ENCODE measurements around the gene PRODH2. TPM values are rescaled to one million over a fixed set of nuclear protein-coding genes. Genes with fewer than 3 reads are reported as not detected.
A peak's percentile ranks its signal among the peaks of the same experiment; 100 is the strongest.

Gene PRODH2, protein sequence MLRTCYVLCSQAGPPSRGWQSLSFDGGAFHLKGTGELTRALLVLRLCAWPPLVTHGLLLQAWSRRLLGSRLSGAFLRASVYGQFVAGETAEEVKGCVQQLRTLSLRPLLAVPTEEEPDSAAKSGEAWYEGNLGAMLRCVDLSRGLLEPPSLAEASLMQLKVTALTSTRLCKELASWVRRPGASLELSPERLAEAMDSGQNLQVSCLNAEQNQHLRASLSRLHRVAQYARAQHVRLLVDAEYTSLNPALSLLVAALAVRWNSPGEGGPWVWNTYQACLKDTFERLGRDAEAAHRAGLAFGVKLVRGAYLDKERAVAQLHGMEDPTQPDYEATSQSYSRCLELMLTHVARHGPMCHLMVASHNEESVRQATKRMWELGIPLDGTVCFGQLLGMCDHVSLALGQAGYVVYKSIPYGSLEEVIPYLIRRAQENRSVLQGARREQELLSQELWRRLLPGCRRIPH
- total RNA-seq (2021) (0.14 TPM in 1 of 3 replicates, not detected in the others), Bru-seq, nascent RNA (not detected)
- long read RNA-seq, experiment 1, result 0 reads
- long read RNA-seq, experiment 2, result 0 reads
- long read RNA-seq, experiment 3, result 0 reads

DNA sequence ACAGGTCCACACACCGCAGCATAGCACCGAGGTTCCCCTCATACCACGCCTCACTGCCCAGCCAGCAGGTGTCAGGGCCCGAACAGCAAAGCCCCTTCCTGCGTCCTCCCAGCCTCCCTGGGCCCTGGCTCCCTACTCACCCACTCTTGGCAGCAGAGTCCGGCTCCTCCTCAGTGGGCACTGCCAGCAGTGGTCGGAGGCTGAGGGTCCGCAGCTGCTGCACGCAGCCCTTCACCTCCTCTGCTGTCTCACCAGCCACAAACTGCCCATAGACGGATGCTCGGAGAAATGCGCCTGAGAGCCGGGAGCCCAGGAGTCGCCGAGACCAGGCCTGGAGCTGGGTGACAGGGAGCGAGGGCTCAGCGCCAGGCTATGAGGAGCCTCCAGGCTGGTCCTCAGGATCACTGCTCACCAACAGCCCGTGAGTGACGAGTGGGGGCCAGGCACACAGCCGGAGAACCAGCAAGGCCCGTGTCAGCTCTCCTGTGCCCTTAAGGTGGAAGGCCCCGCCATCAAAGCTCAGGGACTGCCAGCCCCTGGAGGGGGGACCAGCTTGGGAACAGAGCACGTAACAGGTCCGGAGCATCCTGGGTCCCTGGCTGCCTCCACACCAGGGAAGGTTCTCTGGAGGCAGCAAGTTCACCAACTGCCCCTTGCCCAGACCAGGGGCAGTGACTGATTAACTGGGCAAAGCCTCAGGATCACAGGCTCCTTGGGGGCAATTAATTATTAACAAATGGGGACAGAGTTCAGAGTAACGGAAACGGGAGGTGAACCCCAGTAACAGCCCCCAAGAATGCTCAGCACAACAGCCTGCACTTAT, at the start of gene PRODH2:
TSS of gene PRODH2 (minus strand) at position 626 of the 823 bp plus-strand sequence. CDS start at position 586, 40 bp downstream.
- Mint-ChIP-seq H3K36me3 (no peaks in the 10 kb centered on the region), H3K27ac (no peak within 1 kb of the TSS), H3K4me3 (no peak within 1 kb of the TSS), H3K9me3 (peaks cover 4% of the 10 kb centered on the region; the same call in 1 of the 2 replicates), H3K27me3 (ENCODE audit: low read depth) (peaks cover 47% of the 10 kb centered on the region), H3K4me1 (peaks cover 9% of the 10 kb centered on the region)
- ChIA-PET POLR2A (no interaction called here), CTCF (interaction anchor here (0.8 to 2.1 kb wide), 5 partner anchors 11 to 119 kb away, joined by 3 to 6 read pairs (median 4); no protein-coding TSS in a partner anchor)
- TF ChIP-seq, protein P1, sequence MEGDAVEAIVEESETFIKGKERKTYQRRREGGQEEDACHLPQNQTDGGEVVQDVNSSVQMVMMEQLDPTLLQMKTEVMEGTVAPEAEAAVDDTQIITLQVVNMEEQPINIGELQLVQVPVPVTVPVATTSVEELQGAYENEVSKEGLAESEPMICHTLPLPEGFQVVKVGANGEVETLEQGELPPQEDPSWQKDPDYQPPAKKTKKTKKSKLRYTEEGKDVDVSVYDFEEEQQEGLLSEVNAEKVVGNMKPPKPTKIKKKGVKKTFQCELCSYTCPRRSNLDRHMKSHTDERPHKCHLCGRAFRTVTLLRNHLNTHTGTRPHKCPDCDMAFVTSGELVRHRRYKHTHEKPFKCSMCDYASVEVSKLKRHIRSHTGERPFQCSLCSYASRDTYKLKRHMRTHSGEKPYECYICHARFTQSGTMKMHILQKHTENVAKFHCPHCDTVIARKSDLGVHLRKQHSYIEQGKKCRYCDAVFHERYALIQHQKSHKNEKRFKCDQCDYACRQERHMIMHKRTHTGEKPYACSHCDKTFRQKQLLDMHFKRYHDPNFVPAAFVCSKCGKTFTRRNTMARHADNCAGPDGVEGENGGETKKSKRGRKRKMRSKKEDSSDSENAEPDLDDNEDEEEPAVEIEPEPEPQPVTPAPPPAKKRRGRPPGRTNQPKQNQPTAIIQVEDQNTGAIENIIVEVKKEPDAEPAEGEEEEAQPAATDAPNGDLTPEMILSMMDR (IDR thresholded peaks at IDR 0.05), result no peak
- no peak for TF ChIP-seq TEAD1 (CRISPR knock-in tag; IDR thresholded peaks at IDR 0.05)
- no peak for DNase-seq (ENCODE audit: low spot score)
- ATAC-seq, result no peak

DNA sequence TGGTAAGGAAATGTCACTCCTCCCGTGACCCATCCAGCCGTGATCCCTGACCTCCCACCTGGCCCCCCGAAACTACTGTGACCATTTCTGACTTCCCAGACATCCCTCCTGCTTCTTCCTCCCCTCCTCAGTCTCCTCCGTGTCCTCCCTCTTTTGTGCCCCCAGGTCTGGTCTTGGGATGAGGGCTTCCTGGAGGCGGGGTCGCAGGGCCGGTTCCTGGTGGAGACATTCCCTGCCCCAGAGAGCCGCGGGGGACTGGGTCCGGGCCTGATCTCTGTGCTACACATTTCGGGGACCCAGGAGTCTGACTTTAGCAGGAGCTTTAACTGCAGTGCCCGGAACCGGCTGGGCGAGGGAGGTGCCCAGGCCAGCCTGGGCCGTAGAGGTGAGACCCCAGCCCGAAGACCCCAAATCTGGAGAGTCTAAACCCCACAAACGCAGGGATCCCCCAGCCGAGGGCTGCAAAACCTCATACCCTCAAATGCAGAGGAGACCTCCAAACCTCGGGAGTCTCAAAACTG, 49.1 kb upstream of the PRODH2 start:
- no peak for ATAC-seq
- Mint-ChIP-seq H3K9me3 (no peaks in the 10 kb centered on the region), H3K4me3 (peak overlapping the region; percentile 83), H3K36me3 (no peaks in the 10 kb centered on the region), H3K4me1 (peaks cover 15% of the 10 kb centered on the region), H3K27me3 (ENCODE audit: low read depth) (peaks cover 100% of the 10 kb centered on the region), H3K27ac (no peak overlapping the region)
- CTCF ChIA-PET, result interaction anchor here (0.8 to 3.2 kb wide), 16 partner anchors 8 to 266 kb away, joined by 3 to 36 read pairs (median 4); partner anchors contain the start of genes APLP1, LIN37, PSENEN and U2AF1L4
- TF ChIP-seq, protein P2, sequence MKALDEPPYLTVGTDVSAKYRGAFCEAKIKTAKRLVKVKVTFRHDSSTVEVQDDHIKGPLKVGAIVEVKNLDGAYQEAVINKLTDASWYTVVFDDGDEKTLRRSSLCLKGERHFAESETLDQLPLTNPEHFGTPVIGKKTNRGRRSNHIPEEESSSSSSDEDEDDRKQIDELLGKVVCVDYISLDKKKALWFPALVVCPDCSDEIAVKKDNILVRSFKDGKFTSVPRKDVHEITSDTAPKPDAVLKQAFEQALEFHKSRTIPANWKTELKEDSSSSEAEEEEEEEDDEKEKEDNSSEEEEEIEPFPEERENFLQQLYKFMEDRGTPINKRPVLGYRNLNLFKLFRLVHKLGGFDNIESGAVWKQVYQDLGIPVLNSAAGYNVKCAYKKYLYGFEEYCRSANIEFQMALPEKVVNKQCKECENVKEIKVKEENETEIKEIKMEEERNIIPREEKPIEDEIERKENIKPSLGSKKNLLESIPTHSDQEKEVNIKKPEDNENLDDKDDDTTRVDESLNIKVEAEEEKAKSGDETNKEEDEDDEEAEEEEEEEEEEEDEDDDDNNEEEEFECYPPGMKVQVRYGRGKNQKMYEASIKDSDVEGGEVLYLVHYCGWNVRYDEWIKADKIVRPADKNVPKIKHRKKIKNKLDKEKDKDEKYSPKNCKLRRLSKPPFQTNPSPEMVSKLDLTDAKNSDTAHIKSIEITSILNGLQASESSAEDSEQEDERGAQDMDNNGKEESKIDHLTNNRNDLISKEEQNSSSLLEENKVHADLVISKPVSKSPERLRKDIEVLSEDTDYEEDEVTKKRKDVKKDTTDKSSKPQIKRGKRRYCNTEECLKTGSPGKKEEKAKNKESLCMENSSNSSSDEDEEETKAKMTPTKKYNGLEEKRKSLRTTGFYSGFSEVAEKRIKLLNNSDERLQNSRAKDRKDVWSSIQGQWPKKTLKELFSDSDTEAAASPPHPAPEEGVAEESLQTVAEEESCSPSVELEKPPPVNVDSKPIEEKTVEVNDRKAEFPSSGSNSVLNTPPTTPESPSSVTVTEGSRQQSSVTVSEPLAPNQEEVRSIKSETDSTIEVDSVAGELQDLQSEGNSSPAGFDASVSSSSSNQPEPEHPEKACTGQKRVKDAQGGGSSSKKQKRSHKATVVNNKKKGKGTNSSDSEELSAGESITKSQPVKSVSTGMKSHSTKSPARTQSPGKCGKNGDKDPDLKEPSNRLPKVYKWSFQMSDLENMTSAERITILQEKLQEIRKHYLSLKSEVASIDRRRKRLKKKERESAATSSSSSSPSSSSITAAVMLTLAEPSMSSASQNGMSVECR (CRISPR knock-in tag; IDR thresholded peaks at IDR 0.05; ENCODE audit: borderline replicate concordance), result no peak
- TF ChIP-seq NFYB (CRISPR knock-in tag; conservative IDR thresholded peaks at IDR 0.05; ENCODE audit: low read depth), result no peak
- DNase-seq (ENCODE audit: low spot score), result no peak
- POLR2A ChIA-PET, result interaction anchor here (1.0 to 1.2 kb wide), 2 partner anchors 8 to 18 kb away, joined by 4 to 12 read pairs; no protein-coding TSS in a partner anchor

DNA sequence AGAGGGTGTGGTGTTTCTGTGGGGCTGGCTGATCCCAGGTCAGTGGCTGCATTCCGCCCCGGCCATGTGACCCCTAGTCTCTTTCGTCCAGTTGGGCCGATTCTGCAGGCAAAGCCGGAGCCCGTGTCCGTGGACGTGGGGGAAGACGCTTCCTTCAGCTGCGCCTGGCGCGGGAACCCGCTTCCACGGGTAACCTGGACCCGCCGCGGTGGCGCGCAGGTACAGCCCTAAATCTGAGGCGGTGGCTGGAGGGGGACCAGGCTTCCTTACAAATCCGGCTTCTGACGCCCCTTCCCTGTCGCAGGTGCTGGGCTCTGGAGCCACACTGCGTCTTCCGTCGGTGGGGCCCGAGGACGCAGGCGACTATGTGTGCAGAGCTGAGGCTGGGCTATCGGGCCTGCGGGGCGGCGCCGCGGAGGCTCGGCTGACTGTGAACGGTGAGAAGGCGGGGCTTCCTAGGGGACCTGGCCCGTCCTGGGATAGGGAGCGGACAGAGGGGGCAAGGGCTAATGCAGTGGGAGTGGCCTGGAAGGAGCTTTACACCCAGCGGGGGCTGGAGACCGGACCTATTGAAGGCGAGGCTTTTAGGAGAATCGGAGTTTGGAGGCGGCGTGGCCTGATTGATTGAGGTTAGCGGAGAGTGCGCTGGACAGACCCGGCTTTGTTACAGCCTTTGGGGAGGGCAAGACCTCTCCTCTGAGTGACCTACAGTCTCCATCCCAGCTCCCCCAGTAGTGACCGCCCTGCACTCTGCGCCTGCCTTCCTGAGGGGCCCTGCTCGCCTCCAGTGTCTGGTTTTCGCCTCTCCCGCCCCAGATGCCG, 48.4 kb upstream of the PRODH2 start:
- POLR2A ChIA-PET, result interaction anchor here (1.0 to 1.2 kb wide), 2 partner anchors 9 to 19 kb away, joined by 4 to 12 read pairs; no protein-coding TSS in a partner anchor
- DNase-seq (ENCODE audit: low spot score), result peak; percentile 92
- Mint-ChIP-seq H3K36me3 (no peaks in the 10 kb centered on the region), H3K27ac (no peak overlapping the region), H3K4me1 (peaks cover 15% of the 10 kb centered on the region), H3K4me3 (peak overlapping the region; percentile 83), H3K27me3 (ENCODE audit: low read depth) (peaks cover 95% of the 10 kb centered on the region), H3K9me3 (no peaks in the 10 kb centered on the region)
- peak; percentile 91 for ATAC-seq
- CTCF ChIA-PET, result interaction anchor here (0.5 to 3.2 kb wide), 22 partner anchors 8 to 267 kb away, joined by 3 to 36 read pairs (median 4); partner anchors contain the start of genes APLP1, LIN37, PSENEN and U2AF1L4
- TF ChIP-seq, protein P3, sequence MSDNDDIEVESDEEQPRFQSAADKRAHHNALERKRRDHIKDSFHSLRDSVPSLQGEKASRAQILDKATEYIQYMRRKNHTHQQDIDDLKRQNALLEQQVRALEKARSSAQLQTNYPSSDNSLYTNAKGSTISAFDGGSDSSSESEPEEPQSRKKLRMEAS (CRISPR knock-in tag; IDR thresholded peaks at IDR 0.05), result 0 out of 2 replicates have a peak, but pooled peaks have one; percentile 13
- TF ChIP-seq, protein P4, sequence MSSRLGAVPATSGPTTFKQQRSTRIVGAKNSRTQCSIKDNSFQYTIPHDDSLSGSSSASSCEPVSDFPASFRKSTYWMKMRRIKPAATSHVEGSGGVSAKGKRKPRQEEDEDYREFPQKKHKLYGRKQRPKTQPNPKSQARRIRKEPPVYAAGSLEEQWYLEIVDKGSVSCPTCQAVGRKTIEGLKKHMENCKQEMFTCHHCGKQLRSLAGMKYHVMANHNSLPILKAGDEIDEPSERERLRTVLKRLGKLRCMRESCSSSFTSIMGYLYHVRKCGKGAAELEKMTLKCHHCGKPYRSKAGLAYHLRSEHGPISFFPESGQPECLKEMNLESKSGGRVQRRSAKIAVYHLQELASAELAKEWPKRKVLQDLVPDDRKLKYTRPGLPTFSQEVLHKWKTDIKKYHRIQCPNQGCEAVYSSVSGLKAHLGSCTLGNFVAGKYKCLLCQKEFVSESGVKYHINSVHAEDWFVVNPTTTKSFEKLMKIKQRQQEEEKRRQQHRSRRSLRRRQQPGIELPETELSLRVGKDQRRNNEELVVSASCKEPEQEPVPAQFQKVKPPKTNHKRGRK (CRISPR knock-in tag; IDR thresholded peaks at IDR 0.05; ENCODE audit: borderline replicate concordance), result no peak
- TF ChIP-seq, protein P5, sequence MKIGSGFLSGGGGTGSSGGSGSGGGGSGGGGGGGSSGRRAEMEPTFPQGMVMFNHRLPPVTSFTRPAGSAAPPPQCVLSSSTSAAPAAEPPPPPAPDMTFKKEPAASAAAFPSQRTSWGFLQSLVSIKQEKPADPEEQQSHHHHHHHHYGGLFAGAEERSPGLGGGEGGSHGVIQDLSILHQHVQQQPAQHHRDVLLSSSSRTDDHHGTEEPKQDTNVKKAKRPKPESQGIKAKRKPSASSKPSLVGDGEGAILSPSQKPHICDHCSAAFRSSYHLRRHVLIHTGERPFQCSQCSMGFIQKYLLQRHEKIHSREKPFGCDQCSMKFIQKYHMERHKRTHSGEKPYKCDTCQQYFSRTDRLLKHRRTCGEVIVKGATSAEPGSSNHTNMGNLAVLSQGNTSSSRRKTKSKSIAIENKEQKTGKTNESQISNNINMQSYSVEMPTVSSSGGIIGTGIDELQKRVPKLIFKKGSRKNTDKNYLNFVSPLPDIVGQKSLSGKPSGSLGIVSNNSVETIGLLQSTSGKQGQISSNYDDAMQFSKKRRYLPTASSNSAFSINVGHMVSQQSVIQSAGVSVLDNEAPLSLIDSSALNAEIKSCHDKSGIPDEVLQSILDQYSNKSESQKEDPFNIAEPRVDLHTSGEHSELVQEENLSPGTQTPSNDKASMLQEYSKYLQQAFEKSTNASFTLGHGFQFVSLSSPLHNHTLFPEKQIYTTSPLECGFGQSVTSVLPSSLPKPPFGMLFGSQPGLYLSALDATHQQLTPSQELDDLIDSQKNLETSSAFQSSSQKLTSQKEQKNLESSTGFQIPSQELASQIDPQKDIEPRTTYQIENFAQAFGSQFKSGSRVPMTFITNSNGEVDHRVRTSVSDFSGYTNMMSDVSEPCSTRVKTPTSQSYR (CRISPR knock-in tag; IDR thresholded peaks at IDR 0.05), result no peak
- TF ChIP-seq ZNF671 (CRISPR knock-in tag; IDR thresholded peaks at IDR 0.05), result no peak
- peak; percentile 48; the same call in 1 of the 2 replicates for TF ChIP-seq SP1 (CRISPR knock-in tag; conservative IDR thresholded peaks at IDR 0.05)
- TF ChIP-seq GRHL2 (CRISPR knock-in tag; IDR thresholded peaks at IDR 0.05; ENCODE audit: insufficient replicate concordance, severe bottlenecking), result no peak

All from WTC11 (cell line).